SK-N-SH (cell line): ENCODE data around the gene GTF3A. TPM values are rescaled to one million over a fixed set of nuclear protein-coding genes. Genes with fewer than 3 reads are reported as not detected.

Source experiments
- CTCF ChIA-PET: fragments of 300-600, 350-600 bp; formaldehyde crosslinking; extraction: SDS; loops from one replicate; lab custom pipeline; 2021; lab: Yijun Ruan, JAX
- POLR2A ChIA-PET: fragments of 350-600 bp; sonication (Branson Sonifier 250); formaldehyde crosslinking; extraction: SDS; loops from one replicate; lab custom pipeline; 2020; ENCODE audit warnings: antibody characterized with exemption, inconsistent platforms; lab: Yijun Ruan, JAX
- DNase-seq: peaks from one replicate; pipeline ENCODE4 v3.0.0; 2012
- H2AFZ ChIP-seq: fragments of 200-600 bp; sonication (generic); 2 replicates; pipeline ENCODE4 v1.8.1; 2016; ENCODE audit warnings: antibody characterized with exemption, mild to moderate bottlenecking, low read depth
- H3F3A ChIP-seq: fragments of 200-600 bp; sonication (generic); replicated peaks from 2 replicates; pipeline ENCODE3; 2016; ENCODE audit warnings: antibody characterized with exemption, mild to moderate bottlenecking; ENCODE audit not compliant: insufficient read depth
- H3K27ac ChIP-seq, 2 experiments: fragments of 200-500 bp in 1 of 2; fragments of 200-600 bp in 1 of 2; sonication (Bioruptor generic) in 1 of 2; sonication (generic), shearing (Covaris generic) in 1 of 2; 2 replicates each; pipeline versions ENCODE4 v1.5.1 to v1.6.1; 2014 to 2016; ENCODE audit warnings: low read depth in 2 of 2, inconsistent platforms in 1 of 2, low read length in 1 of 2, mild to moderate bottlenecking in 1 of 2, mixed read lengths in 1 of 2
- H3K27me3 ChIP-seq: fragments of 200-600 bp; sonication (generic), shearing (Covaris generic); 2 replicates; pipeline ENCODE4 v1.6.1; 2016; ENCODE audit warnings: mixed run types; ENCODE audit not compliant: insufficient read depth
- H3K36me3 ChIP-seq, 2 experiments: fragments of 200-500 bp in 1 of 2; fragments of 200-600 bp in 1 of 2; sonication (Bioruptor generic) in 1 of 2; sonication (generic) in 1 of 2; replicated peaks in 1 of 2; 2 replicates each; pipeline versions ENCODE3 to v1.5.1; 2014 to 2016; ENCODE audit warnings: low read length in 1 of 2, mild to moderate bottlenecking in 1 of 2; ENCODE audit not compliant: insufficient read depth in 2 of 2, control insufficient read depth in 1 of 2
- H3K4me1 ChIP-seq, 2 experiments: fragments of 200-500 bp in 1 of 2; fragments of 200-600 bp in 1 of 2; sonication (Bioruptor generic) in 1 of 2; sonication (generic), shearing (Covaris generic) in 1 of 2; 2 replicates each; pipeline versions ENCODE4 v1.5.1 to v1.6.1; 2014 to 2016; ENCODE audit warnings: low read depth in 1 of 2, low read length in 1 of 2, mixed run types in 1 of 2; ENCODE audit not compliant: insufficient read depth in 2 of 2, control insufficient read depth in 1 of 2
- H3K4me2 ChIP-seq: fragments of 200-600 bp; sonication (generic), shearing (Covaris generic); 2 replicates; pipeline ENCODE4 v1.6.1; 2017; ENCODE audit warnings: mixed run types
- H3K4me3 ChIP-seq, 2 experiments: fragments of 200-500 bp in 1 of 2; fragments of 200-600 bp in 1 of 2; sonication (Bioruptor generic) in 1 of 2; sonication (generic), shearing (Covaris generic) in 1 of 2; 2 replicates each; pipeline versions ENCODE4 v1.5.1 to v1.8.1; 2014 to 2016; ENCODE audit warnings: low read depth in 2 of 2, inconsistent platforms in 1 of 2, low read length in 1 of 2, mild to moderate bottlenecking in 1 of 2, mixed read lengths in 1 of 2, moderate library complexity in 1 of 2
- H3K79me2 ChIP-seq: fragments of 200-600 bp; sonication (generic); 2 replicates; pipeline ENCODE4 v1.8.1; 2017; ENCODE audit warnings: mild to moderate bottlenecking; ENCODE audit not compliant: insufficient read depth
- H3K9ac ChIP-seq: fragments of 200-600 bp; sonication (generic); 2 replicates; pipeline ENCODE4 v1.6.1; 2017; ENCODE audit warnings: mixed run types
- H3K9me2 ChIP-seq: fragments of 200-600 bp; sonication (generic); 2 replicates; pipeline ENCODE4 v1.6.1; 2017; ENCODE audit warnings: mixed run types
- H3K9me3 ChIP-seq: fragments of 200-600 bp; sonication (generic); 2 replicates; pipeline ENCODE4 v1.6.1; 2017; ENCODE audit warnings: mixed run types, mild to moderate bottlenecking, moderate library complexity
- H4K20me1 ChIP-seq: fragments of 200-600 bp; sonication (generic); 2 replicates; pipeline ENCODE4 v1.6.1; 2017; ENCODE audit warnings: mild to moderate bottlenecking, mixed run types; ENCODE audit not compliant: insufficient read depth
- CHD2 ChIP-seq: fragments of 150-350 bp; IDR thresholded peaks from 2 replicates; pipeline ENCODE4 v1.6.1; 2018; ENCODE audit warnings: low read length; ENCODE audit not compliant: partially characterized antibody
- ELF1 ChIP-seq: IDR thresholded peaks from 2 replicates; pipeline ENCODE4 v1.4.0; 2012
- EZH2phosphoT487 ChIP-seq: fragments of 200-600 bp; sonication (generic); IDR thresholded peaks from 2 replicates; pipeline ENCODE4 v1.6.1; 2017; ENCODE audit warnings: low read depth, mixed run types, mild to moderate bottlenecking, antibody characterized with exemption, moderate library complexity, borderline replicate concordance
- FOSL2 ChIP-seq: IDR thresholded peaks from 2 replicates; pipeline ENCODE4 v1.4.0; 2012; ENCODE audit warnings: low read depth, mild to moderate bottlenecking, moderate library complexity, borderline replicate concordance
- FOXM1 ChIP-seq: IDR thresholded peaks from 2 replicates; pipeline ENCODE4 v1.4.0; 2012; ENCODE audit warnings: low read depth, mild to moderate bottlenecking
- GABPA ChIP-seq: IDR thresholded peaks from 2 replicates; pipeline ENCODE4 v1.4.0; 2012; ENCODE audit warnings: low read depth, mild to moderate bottlenecking
- JUND ChIP-seq: IDR thresholded peaks from 2 replicates; pipeline ENCODE4 v1.4.0; 2012
- NFIC ChIP-seq: IDR thresholded peaks from 2 replicates; pipeline ENCODE4 v1.4.0; 2012; ENCODE audit warnings: borderline replicate concordance
- NRF1 ChIP-seq: IDR thresholded peaks from 2 replicates; pipeline ENCODE4 v1.6.1; 2012; ENCODE audit warnings: low read depth, mild to moderate bottlenecking, low read length
- POLR2AphosphoS5 ChIP-seq: IDR thresholded peaks from 2 replicates; pipeline ENCODE4 v1.6.1; 2012; ENCODE audit warnings: low read depth, low read length
- RAD21 ChIP-seq: IDR thresholded peaks from 2 replicates; pipeline ENCODE4 v1.6.1; 2012; ENCODE audit warnings: mild to moderate bottlenecking, low read length
- RXRA ChIP-seq: IDR thresholded peaks from 2 replicates; pipeline ENCODE4 v1.4.0; 2012; ENCODE audit warnings: low read depth, mild to moderate bottlenecking, borderline replicate concordance
- SIN3A ChIP-seq: IDR thresholded peaks from 2 replicates; pipeline ENCODE4 v1.6.1; 2012; ENCODE audit warnings: low read depth, mild to moderate bottlenecking, low read length, moderate library complexity, borderline replicate concordance
- SMC3 ChIP-seq: IDR thresholded peaks from 2 replicates; pipeline ENCODE4 v1.6.1; 2012; ENCODE audit warnings: low read depth, low read length, improper control_type of control experiment
- TCF12 ChIP-seq: IDR thresholded peaks from 2 replicates; pipeline ENCODE4 v1.4.0; 2012
- WGBS: methylation state at CpG from one replicate; pipeline ENCODE4 v1.1.6; 2017; ENCODE audit warnings: low lambda C conversion rate; 5-methylcytosine and 5-hydroxymethylcytosine counted together
- polyA plus RNA-seq, 3 experiments: library from polyadenylated mRNA; depleted of rRNA; stranded (reverse); fragments of >200 nt; gene quantifications; 2 replicates each; pipeline ENCODE4 v1.2.3, GENCODE V29; 2012
- TF ChIP-seq, protein P1 (sequence below): IDR thresholded peaks from 2 replicates; pipeline ENCODE4 v1.4.0; 2012; ENCODE audit warnings: low read depth
- TF ChIP-seq, protein P2 (sequence below): IDR thresholded peaks from 2 replicates; pipeline ENCODE4; 2012
- TF ChIP-seq, protein P3 (sequence below): fragments of 200-600 bp; sonication (generic); IDR thresholded peaks from 2 replicates; pipeline ENCODE4 v1.6.1; 2017; ENCODE audit warnings: antibody characterized with exemption, mild to moderate bottlenecking, moderate library complexity
- TF ChIP-seq, protein P4 (sequence below): fragments of 150-350 bp; IDR thresholded peaks from 2 replicates; pipeline ENCODE4 v1.6.1; 2017; ENCODE audit warnings: antibody characterized with exemption, low read length, low read depth, borderline replicate concordance

Gene GTF3A
- polyA plus RNA-seq, 1 of the 3 experiments (the other 2 are of a cell fraction), result 75.4 TPM

DNA sequence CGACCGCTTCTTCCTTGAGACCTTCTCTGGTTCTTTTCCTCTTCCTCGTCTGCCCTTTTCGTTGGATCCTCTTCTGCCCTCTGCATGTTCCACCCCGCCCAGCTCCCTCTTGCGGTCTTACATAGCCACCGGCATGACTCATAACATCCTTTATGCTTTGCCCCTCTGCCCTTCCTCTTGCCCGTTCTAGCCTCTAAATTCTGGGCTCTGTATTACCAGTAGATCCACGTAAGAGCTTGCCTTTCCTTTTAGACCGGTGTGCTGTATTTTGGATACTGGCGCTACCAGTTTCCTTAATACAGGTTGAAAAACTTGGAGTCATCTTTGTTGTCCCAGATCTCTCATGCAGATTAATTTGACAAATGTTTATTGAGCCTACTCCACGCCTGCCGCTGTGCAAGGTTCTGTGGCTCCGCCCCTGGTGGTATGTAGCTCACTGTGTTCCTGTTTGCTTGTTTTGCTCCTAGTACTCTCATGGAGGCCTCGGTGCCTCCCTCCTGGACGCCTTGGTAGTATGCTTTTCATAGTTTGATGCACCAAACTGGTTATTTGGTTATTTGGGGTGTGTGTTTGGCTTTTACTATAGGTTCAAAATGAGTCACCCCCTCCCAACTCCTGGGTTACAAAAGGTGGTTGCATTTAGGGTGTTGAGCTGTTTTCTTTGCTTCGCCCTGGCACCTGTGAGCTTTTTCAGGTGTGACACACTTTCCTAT is 1.7 kb downstream of the GTF3A start:
- peaks cover 10 to 21% of the 10 kb centered on the region in 2 experiments for H3K4me1 ChIP-seq
- H3K27ac ChIP-seq, result peak overlapping the region; percentile 6 to 18; a peak in 2 of 4 replicates
- peaks cover 6% of the 10 kb centered on the region for H3F3A ChIP-seq
- H2AFZ ChIP-seq, result 0 out of 2 replicates have a peak overlapping the region, but pooled peaks have one; percentile 16
- peaks cover 26 to 27% of the 10 kb centered on the region in 2 experiments for H3K36me3 ChIP-seq
- no peaks in the 10 kb centered on the region for H3K9me3 ChIP-seq
- peaks cover 12% of the 10 kb centered on the region; the same call in 1 of the 2 replicates for H4K20me1 ChIP-seq
- peak; percentile 42 for DNase-seq
- H3K9me2 ChIP-seq, result no peaks in the 10 kb centered on the region
- peaks cover 26% of the 10 kb centered on the region for H3K79me2 ChIP-seq
- ChIA-PET CTCF (interaction anchor here (0.7 to 3.0 kb wide), 7 partner anchors 17 to 441 kb away, joined by 3 to 16 read pairs (median 3); no protein-coding TSS in a partner anchor), POLR2A (no interaction called here)
- no peak for TF ChIP-seq FOXM1
- TF ChIP-seq FOSL2, result peak; percentile 88
- TF ChIP-seq, protein P1, sequence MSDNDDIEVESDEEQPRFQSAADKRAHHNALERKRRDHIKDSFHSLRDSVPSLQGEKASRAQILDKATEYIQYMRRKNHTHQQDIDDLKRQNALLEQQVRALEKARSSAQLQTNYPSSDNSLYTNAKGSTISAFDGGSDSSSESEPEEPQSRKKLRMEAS, result peak; percentile 79
- TF ChIP-seq NFIC, result no peak
- TF ChIP-seq TCF12, result 0 out of 2 replicates have a peak, but pooled peaks have one; percentile 12
- no peak; the same call in 1 of the 2 replicates for TF ChIP-seq POLR2AphosphoS5
- TF ChIP-seq, protein P2, sequence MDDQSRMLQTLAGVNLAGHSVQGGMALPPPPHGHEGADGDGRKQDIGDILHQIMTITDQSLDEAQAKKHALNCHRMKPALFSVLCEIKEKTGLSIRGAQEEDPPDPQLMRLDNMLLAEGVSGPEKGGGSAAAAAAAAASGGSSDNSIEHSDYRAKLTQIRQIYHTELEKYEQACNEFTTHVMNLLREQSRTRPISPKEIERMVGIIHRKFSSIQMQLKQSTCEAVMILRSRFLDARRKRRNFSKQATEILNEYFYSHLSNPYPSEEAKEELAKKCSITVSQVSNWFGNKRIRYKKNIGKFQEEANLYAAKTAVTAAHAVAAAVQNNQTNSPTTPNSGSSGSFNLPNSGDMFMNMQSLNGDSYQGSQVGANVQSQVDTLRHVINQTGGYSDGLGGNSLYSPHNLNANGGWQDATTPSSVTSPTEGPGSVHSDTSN, result no peak
- TF ChIP-seq RAD21, result no peak
- TF ChIP-seq, protein P3, sequence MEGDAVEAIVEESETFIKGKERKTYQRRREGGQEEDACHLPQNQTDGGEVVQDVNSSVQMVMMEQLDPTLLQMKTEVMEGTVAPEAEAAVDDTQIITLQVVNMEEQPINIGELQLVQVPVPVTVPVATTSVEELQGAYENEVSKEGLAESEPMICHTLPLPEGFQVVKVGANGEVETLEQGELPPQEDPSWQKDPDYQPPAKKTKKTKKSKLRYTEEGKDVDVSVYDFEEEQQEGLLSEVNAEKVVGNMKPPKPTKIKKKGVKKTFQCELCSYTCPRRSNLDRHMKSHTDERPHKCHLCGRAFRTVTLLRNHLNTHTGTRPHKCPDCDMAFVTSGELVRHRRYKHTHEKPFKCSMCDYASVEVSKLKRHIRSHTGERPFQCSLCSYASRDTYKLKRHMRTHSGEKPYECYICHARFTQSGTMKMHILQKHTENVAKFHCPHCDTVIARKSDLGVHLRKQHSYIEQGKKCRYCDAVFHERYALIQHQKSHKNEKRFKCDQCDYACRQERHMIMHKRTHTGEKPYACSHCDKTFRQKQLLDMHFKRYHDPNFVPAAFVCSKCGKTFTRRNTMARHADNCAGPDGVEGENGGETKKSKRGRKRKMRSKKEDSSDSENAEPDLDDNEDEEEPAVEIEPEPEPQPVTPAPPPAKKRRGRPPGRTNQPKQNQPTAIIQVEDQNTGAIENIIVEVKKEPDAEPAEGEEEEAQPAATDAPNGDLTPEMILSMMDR, result peak; percentile 56
- TF ChIP-seq NRF1, result no peak
- TF ChIP-seq JUND, result peak; percentile 73
- 0 out of 2 replicates have a peak, but pooled peaks have one; percentile 28 for TF ChIP-seq SIN3A
- no peak for TF ChIP-seq ELF1
- TF ChIP-seq SMC3, result peak; percentile 35
- peak overlapping the region; percentile 74 to 88 for H3K4me3 ChIP-seq
- WGBS, result 23% methylated on average over 17 of the region's 17 CpGs
- no peaks in the 10 kb centered on the region for H3K27me3 ChIP-seq
- no peak overlapping the region for H3K9ac ChIP-seq
- H3K4me2 ChIP-seq, result peak overlapping the region; percentile 98

DNA sequence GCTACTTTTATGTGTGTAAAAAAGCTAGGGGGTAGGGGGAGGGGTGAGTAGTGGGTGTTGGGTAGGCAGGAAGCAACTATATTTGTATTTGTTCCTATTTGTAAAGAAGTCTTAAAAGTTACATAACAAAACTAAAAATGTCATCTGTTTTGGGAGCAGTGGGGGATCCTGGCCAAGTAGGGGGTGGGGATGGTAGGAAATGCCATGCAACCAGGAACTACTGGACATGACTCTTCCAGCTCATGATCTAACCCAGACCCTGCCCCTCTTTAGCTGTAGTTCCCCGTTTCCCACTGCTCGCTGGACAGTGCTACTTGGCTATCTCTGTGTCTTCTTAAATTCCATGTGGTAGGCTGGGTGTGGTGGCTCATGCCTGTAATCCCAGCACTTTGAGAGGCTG is 3.2 kb downstream of the GTF3A start:
- no peak overlapping the region for H3K27ac ChIP-seq
- 87% methylated on average over 2 of the region's 2 CpGs for whole genome bisulfite sequencing
- no peak overlapping the region for H2AFZ ChIP-seq
- no peak overlapping the region for H3K9ac ChIP-seq
- no peak overlapping the region for H3K4me2 ChIP-seq
- peaks cover 12% of the 10 kb centered on the region for H4K20me1 ChIP-seq
- peaks cover 35 to 42% of the 10 kb centered on the region in 2 experiments for H3K36me3 ChIP-seq
- CTCF ChIA-PET, result interaction anchor here (0.8 to 1.2 kb wide), 2 partner anchors 22 to 399 kb away, joined by 3 to 4 read pairs; no protein-coding TSS in a partner anchor
- H3K4me1 ChIP-seq, result peaks cover 10 to 21% of the 10 kb centered on the region in 2 experiments
- H3F3A ChIP-seq, result peaks cover 6% of the 10 kb centered on the region
- no peaks in the 10 kb centered on the region for H3K27me3 ChIP-seq
- H3K9me3 ChIP-seq, result no peaks in the 10 kb centered on the region
- H3K79me2 ChIP-seq, result peaks cover 26% of the 10 kb centered on the region
- H3K4me3 ChIP-seq, result no peak overlapping the region
- no peaks in the 10 kb centered on the region for H3K9me2 ChIP-seq
- POLR2A ChIA-PET, result no interaction called here
- no peak for DNase-seq
- TF ChIP-seq JUND (no peak), CHD2 (no peak), RXRA (no peak), EZH2phosphoT487 (no peak), GABPA (no peak), NRF1 (no peak), FOXM1 (no peak)
- TF ChIP-seq, protein P3, result no peak
- TF ChIP-seq, protein P4, sequence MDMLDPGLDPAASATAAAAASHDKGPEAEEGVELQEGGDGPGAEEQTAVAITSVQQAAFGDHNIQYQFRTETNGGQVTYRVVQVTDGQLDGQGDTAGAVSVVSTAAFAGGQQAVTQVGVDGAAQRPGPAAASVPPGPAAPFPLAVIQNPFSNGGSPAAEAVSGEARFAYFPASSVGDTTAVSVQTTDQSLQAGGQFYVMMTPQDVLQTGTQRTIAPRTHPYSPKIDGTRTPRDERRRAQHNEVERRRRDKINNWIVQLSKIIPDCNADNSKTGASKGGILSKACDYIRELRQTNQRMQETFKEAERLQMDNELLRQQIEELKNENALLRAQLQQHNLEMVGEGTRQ, result no peak
